ENCODE measurements around the gene PPARD. TPM values are rescaled to one million over a fixed set of nuclear protein-coding genes. Genes with fewer than 3 reads are reported as not detected.

Gene PPARD
- total RNA-seq, 1 experiment from 2014 or later: 38.4 TPM

- no TSS peak for BruUV-seq (replicated peaks)
- Histone ChIP-seq H3K27me3 (ENCODE audit: insufficient read depth, low read length) (no peaks in the 10 kb centered on the region), H3K9ac (ENCODE audit: low read length) (no peak overlapping the region), H2AFZ (ENCODE audit: low read depth, low read length, poor library complexity, severe bottlenecking) (no peak overlapping the region), H3K9me2 (ENCODE audit: insufficient read depth) (no peaks in the 10 kb centered on the region), H3K4me2 (ENCODE audit: low read length) (no peak overlapping the region), H3K36me3 (ENCODE audit: control insufficient read depth in 1 of 2, insufficient read depth in 2 of 2, low read length in 2 of 2) (no peaks in the 10 kb centered on the region), H3K4me3 (replicated peaks in 1 of 2; ENCODE audit: low read depth in 1 of 2, low read length in 2 of 2) (no peak overlapping the region), H3K9me3 (ENCODE audit: control insufficient read depth in 1 of 2, insufficient read depth in 1 of 2, low read depth in 1 of 2, low read length in 2 of 2) (no peaks in the 10 kb centered on the region), H3K27ac (ENCODE audit: low read depth, low read length) (no peak overlapping the region), H3K79me2 (ENCODE audit: insufficient read depth, low read length) (peaks cover 14% of the 10 kb centered on the region; the same call in 1 of the 2 replicates), H4K20me1 (ENCODE audit: insufficient read depth) (no peaks in the 10 kb centered on the region), H3K4me1 (ENCODE audit: control insufficient read depth in 1 of 2, insufficient read depth in 2 of 2, low read length in 2 of 2) (peaks cover 10 to 55% of the 10 kb centered on the region in 2 experiments)
- ChIA-PET POLR2A (no interaction called here), CTCF (no interaction called here), RAD21 (ENCODE audit: low non-redundant PET in 1 of 2, low total read pairs in 2 of 2, uncharacterized antibody in 2 of 2, unreplicated experiment in 2 of 2) (no interaction called here)
- intact Hi-C loops (cut with micrococcal nuclease): no loop called here
- DNase-seq (ENCODE audit: low read depth, low spot score) (no peak), ATAC-seq (no peak)
- no peak for TF ChIP-seq CTCF (IDR thresholded peaks at IDR 0.05 in 2 of 3, conservative IDR thresholded peaks at IDR 0.05 in 1 of 3; ENCODE audit: borderline replicate concordance in 1 of 3, insufficient read depth in 1 of 3, low read depth in 2 of 3, low read length in 2 of 3)
- TF ChIP-seq CBX3 (IDR thresholded peaks at IDR 0.05; ENCODE audit: low read depth): no peak
- no peak for TF ChIP-seq ZBTB33 (IDR thresholded peaks at IDR 0.05; ENCODE audit: extremely low read depth, insufficient replicate concordance, low read length)
- no peak for TF ChIP-seq REST (IDR thresholded peaks at IDR 0.05; ENCODE audit: low read depth)
- TF ChIP-seq SIN3A (IDR thresholded peaks at IDR 0.05; ENCODE audit: low read depth): no peak
- TF ChIP-seq ATF3 (IDR thresholded peaks at IDR 0.05): no peak
- TF ChIP-seq TCF7L2 (IDR thresholded peaks at IDR 0.05; ENCODE audit: borderline replicate concordance, extremely low read depth, insufficient read depth, insufficient read length): no peak
- TF ChIP-seq POLR2A (IDR thresholded peaks at IDR 0.05; ENCODE audit: borderline replicate concordance, extremely low read depth, insufficient read depth, insufficient read length): no peak
- TF ChIP-seq EGR1 (IDR thresholded peaks at IDR 0.05; ENCODE audit: low read depth): no peak
- TF ChIP-seq RAD21 (IDR thresholded peaks at IDR 0.05; ENCODE audit: low read depth): no peak
- TF ChIP-seq SRF (IDR thresholded peaks at IDR 0.05; ENCODE audit: low read depth): no peak
- no peak for TF ChIP-seq CEBPB (IDR thresholded peaks at IDR 0.05; ENCODE audit: low read depth)
- no peak for TF ChIP-seq MAX (IDR thresholded peaks at IDR 0.05)
- no peak for TF ChIP-seq JUND (IDR thresholded peaks at IDR 0.05)
- TF ChIP-seq ZNF274 (IDR thresholded peaks at IDR 0.05; ENCODE audit: low read depth, low read length): no peak
These were observed 43.3 kb downstream of the PPARD start for GRCh38 chr6:35385457-35386202.
